ENCODE data around the gene RASL10A.

DNA sequence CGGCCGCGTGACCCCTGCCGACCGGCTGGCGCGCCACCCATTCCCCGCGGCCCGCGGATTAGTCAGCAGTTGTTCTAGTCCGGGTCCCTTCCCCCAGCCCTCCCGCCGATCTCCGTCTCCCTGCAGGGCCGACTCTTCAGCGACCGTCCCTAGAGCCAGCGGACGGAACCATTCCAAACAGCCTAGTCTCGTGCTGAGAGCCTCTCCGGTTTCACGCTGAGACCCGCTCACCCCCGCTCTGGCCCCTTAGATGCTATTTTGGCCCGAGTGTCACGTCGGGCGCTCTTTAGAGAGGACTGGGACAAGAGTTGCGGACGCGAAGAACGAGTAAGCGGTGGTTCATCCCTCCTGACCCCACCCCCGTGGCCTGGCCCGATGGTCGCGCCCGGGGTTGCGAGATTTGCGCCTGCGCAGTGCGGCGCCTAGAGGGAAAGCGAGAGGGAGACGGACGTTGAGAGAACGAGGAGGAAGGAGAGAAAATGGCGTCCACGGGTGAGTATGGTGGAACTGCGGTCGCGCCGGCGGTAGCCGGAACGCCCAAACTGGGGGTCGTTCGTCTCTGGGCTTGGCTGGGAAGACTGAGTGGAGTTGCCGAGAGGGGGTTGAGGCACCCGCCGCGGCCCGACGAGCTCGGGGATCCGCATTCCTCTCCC lies 47.5 kb downstream of the RASL10A start, which contains the start of the genes EWSR1 and RHBDD3:
- TF ChIP-seq, protein P1, sequence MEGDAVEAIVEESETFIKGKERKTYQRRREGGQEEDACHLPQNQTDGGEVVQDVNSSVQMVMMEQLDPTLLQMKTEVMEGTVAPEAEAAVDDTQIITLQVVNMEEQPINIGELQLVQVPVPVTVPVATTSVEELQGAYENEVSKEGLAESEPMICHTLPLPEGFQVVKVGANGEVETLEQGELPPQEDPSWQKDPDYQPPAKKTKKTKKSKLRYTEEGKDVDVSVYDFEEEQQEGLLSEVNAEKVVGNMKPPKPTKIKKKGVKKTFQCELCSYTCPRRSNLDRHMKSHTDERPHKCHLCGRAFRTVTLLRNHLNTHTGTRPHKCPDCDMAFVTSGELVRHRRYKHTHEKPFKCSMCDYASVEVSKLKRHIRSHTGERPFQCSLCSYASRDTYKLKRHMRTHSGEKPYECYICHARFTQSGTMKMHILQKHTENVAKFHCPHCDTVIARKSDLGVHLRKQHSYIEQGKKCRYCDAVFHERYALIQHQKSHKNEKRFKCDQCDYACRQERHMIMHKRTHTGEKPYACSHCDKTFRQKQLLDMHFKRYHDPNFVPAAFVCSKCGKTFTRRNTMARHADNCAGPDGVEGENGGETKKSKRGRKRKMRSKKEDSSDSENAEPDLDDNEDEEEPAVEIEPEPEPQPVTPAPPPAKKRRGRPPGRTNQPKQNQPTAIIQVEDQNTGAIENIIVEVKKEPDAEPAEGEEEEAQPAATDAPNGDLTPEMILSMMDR (IDR thresholded peaks at IDR 0.05; ENCODE audit: poor library complexity) = no peak
- TF ChIP-seq EZH2 (IDR thresholded peaks at IDR 0.05; ENCODE audit: borderline replicate concordance) = no peak

All from hepatocyte (in vitro differentiated cells).